Fibroblast of skin of right biceps (primary cell): ENCODE data around the gene RTN4.
"Not testable (repeated sequence)": the region's sequence is repeated elsewhere in the genome, so short reads cannot be mapped to it uniquely, and the experiment has no call there.

Experiments
- DNase-seq: peaks from one replicate; pipeline ENCODE4 v3.0.0-alpha.2; 2013

Gene RTN4

GRCh38 chr2:55050100-55050994, at the start of gene RTN4:
Gene RTN4 (minus strand): TSS chr2:55050451. CDS start chr2:55050300, 151 bp downstream.
- DNase-seq, result peak; percentile 100

GRCh38 chr2:55099493-55099877, 49.2 kb upstream of the RTN4 start:
- no peak for DNase-seq

- DNase-seq, result peak; percentile 47
These were observed 47.5 kb upstream of the RTN4 start for GRCh38 chr2:55097461-55098410.

GRCh38 chr2:55097082-55097460, 46.8 kb upstream of the RTN4 start:
- no peak for DNase-seq

- DNase-seq, result no peak
These were observed 46.3 kb upstream of the RTN4 start for GRCh38 chr2:55096586-55096985.

GRCh38 chr2:55093381-55093780, 43.1 kb upstream of the RTN4 start:
- peak; percentile 84 for DNase-seq

- DNase-seq, result no peak
These were observed 42.2 kb upstream of the RTN4 start for GRCh38 chr2:55092439-55092838.

GRCh38 chr2:55091681-55092080, 41.4 kb upstream of the RTN4 start:
- DNase-seq, result not testable (repeated sequence)

- peak; percentile 73 for DNase-seq
These were observed 40.5 kb upstream of the RTN4 start for GRCh38 chr2:55090702-55091101.

GRCh38 chr2:55089726-55090125, 39.5 kb upstream of the RTN4 start:
- DNase-seq, result no peak

- peak; percentile 76 for DNase-seq
These were observed 38.1 kb upstream of the RTN4 start for GRCh38 chr2:55088400-55088799.

GRCh38 chr2:55087936-55088335, 37.7 kb upstream of the RTN4 start:
- DNase-seq, result no peak

GRCh38 chr2:55087501-55087900, 37.2 kb upstream of the RTN4 start:
- no peak for DNase-seq

GRCh38 chr2:55085113-55086040, 35.1 kb upstream of the RTN4 start:
- no peak for DNase-seq

- no peak for DNase-seq
These were observed 34.4 kb upstream of the RTN4 start for GRCh38 chr2:55084641-55085040.

GRCh38 chr2:55080204-55080738, 30.0 kb upstream of the RTN4 start:
- no peak for DNase-seq

GRCh38 chr2:55078956-55079355, 28.7 kb upstream of the RTN4 start:
- no peak for DNase-seq

GRCh38 chr2:55076721-55077120, 26.5 kb upstream of the RTN4 start:
- DNase-seq, result no peak

GRCh38 chr2:55076019-55076418, 25.8 kb upstream of the RTN4 start:
- DNase-seq, result not testable (repeated sequence)

- peak; percentile 44 for DNase-seq
These were observed 23.0 kb upstream of the RTN4 start for GRCh38 chr2:55073000-55073983.
